BJ (cell line): ENCODE data around the gene CENPB. TPM values are rescaled to one million over a fixed set of nuclear protein-coding genes. Genes with fewer than 3 reads are reported as not detected.

Experiments used
- CTCF ChIA-PET: fragments of 350-600 bp; formaldehyde crosslinking; extraction: SDS; loops from one replicate; lab custom pipeline; 2021; ENCODE audit warnings: antibody characterized with exemption, inconsistent platforms; lab: Yijun Ruan, JAX
- POLR2A ChIA-PET: fragments of 300-600 bp; sonication (Branson Sonifier 250); formaldehyde crosslinking; extraction: SDS; loops from one replicate; lab custom pipeline; 2021; ENCODE audit warnings: antibody characterized with exemption; lab: Charles Lee
- DNase-seq: peaks from one replicate; pipeline ENCODE4 v3.0.0-alpha.2; 2011; ENCODE audit warnings: low read depth
- H3K27me3 ChIP-seq: 2 replicates; pipeline ENCODE4 v1.6.0; 2011; ENCODE audit warnings: low read length; ENCODE audit not compliant: control insufficient read depth, insufficient read depth
- H3K36me3 ChIP-seq: 2 replicates; pipeline ENCODE4 v1.5.1; 2011; ENCODE audit warnings: low read length; ENCODE audit not compliant: control insufficient read depth, insufficient read depth
- H3K4me3 ChIP-seq: 2 replicates; pipeline ENCODE4 v1.5.1; 2011; ENCODE audit warnings: low read depth, mild to moderate bottlenecking, control low read depth, low read length
- polyA plus RNA-seq: library from polyadenylated mRNA; depleted of rRNA; stranded (reverse); fragments of >200 nt; gene quantifications from 2 replicates; pipeline ENCODE4 v1.2.3, GENCODE V29; 2011
- TF ChIP-seq, protein P1 (sequence below): IDR thresholded peaks from 2 replicates; pipeline ENCODE4 v1.5.1; 2011; ENCODE audit warnings: low read depth, mild to moderate bottlenecking, control low read depth, inconsistent platforms, low read length, moderate library complexity; ENCODE audit not compliant: insufficient read depth

The CENPB gene
- polyA plus RNA-seq, 1 experiment, result 47.5 TPM

DNA sequence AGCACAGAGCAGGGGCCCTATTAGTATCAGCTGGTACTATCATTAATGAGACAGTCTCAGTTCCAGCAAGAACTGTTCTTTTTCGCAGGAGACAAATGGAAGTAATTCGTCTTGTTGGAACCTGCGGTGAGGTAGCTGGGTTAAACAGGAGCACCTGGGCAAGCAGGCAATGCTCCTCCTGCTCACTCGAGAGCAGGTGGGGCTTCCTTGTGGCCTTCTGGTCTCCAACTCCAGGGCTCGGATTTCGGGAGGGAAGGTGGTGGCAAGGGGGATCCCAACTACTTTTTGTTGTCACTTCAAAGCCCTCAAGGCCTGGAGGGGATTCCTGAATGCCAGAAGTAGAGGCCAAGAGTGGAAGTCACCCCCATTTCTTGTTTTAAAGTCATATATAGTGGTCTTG is 3.9 kb downstream of the CENPB start:
- TF ChIP-seq, protein P1, sequence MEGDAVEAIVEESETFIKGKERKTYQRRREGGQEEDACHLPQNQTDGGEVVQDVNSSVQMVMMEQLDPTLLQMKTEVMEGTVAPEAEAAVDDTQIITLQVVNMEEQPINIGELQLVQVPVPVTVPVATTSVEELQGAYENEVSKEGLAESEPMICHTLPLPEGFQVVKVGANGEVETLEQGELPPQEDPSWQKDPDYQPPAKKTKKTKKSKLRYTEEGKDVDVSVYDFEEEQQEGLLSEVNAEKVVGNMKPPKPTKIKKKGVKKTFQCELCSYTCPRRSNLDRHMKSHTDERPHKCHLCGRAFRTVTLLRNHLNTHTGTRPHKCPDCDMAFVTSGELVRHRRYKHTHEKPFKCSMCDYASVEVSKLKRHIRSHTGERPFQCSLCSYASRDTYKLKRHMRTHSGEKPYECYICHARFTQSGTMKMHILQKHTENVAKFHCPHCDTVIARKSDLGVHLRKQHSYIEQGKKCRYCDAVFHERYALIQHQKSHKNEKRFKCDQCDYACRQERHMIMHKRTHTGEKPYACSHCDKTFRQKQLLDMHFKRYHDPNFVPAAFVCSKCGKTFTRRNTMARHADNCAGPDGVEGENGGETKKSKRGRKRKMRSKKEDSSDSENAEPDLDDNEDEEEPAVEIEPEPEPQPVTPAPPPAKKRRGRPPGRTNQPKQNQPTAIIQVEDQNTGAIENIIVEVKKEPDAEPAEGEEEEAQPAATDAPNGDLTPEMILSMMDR, result no peak
- ChIA-PET CTCF (interaction anchor here (0.6 to 12.0 kb wide), 5 partner anchors 14 to 219 kb away, joined by 5 to 248 read pairs (median 14); partner anchors contain the start of genes ADISSP and AP5S1), POLR2A (no interaction called here)
- H3K36me3 ChIP-seq, result peaks cover 4% of the 10 kb centered on the region; the same call in 1 of the 2 replicates
- no peak overlapping the region for H3K4me3 ChIP-seq
- DNase-seq, result no peak
- H3K27me3 ChIP-seq, result no peaks in the 10 kb centered on the region

DNA sequence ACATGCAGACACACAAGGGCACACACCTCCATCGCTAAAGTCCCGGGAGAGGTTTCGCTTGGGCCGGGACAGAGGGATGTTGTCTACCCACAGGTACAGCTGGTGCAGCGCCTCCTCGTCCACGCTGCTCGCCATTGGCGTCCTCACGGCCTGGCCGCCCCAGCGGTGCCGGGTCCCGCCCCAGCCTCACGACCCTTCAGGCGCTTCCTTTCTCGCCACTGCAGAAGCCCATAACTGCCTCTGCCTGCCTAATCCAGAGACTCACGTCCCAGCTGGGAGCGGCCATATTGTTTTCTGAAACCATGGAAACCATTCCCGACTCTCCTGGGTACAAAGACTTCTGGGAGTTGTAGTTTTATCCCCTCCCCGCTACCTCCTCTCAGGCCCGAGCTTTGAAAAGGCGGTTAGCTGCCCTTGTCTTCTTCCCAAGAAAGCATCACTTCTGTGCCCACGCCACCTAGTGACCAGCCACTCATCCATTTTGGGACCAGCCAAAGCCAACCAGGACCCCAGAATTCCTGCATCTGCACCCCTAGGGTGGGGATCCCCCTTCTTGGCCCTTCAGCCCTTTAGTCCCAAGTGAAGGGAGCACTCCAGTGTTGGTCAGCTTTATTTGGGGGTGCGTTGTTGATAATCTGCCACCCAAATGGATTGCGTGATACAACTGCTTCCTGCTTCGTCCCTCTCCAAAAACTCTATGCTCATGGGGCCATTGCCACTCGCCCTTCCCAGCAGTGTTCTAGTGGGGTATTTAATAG is 5.2 kb downstream of the CENPB start, which contains the start of gene SPEF1:
Gene SPEF1 (minus strand): TSS at position 296 of the 758 bp plus-strand sequence. CDS start 161 bp downstream, at position 135.
- peaks cover 4% of the 10 kb centered on the region; the same call in 1 of the 2 replicates for H3K36me3 ChIP-seq
- POLR2A ChIA-PET, result interaction anchor here (0.6 to 1.1 kb wide), 4 partner anchors 13 to 260 kb away, joined by 3 to 7 read pairs (median 4); partner anchors contain the start of genes ADISSP and AP5S1
- no peaks in the 10 kb centered on the region for H3K27me3 ChIP-seq
- TF ChIP-seq, protein P1, result peak; percentile 60
- H3K4me3 ChIP-seq, result peak within 1 kb of the TSS; percentile 43
- CTCF ChIA-PET, result interaction anchor here (0.7 to 12.0 kb wide), 19 partner anchors 10 to 218 kb away, joined by 3 to 248 read pairs (median 4); partner anchors contain the start of genes ADISSP, AP5S1 and CDC25B
- peak; percentile 86 for DNase-seq

DNA sequence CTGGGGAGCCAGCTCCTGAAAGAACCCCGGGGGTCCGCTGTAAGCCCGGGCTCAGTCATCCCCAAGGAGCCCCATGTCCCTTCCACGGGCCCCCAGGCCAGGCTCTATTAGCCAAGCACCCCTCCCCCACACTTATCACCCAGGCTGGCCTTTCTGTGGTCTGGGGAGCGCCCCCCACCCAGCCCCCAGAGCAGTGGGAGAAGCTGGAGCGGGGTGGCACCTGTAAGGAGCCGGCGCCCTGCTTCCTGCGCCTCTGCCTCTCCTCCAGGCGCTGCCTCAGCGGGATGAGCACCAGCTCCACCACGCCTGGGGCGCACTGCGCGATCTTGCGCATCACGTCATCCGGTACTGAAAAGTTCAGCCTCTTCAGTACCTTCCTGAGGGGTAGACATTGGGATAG is 7.6 kb downstream of the CENPB start:
- Histone ChIP-seq H3K36me3 (0 out of 2 replicates have a peak, but pooled peaks cover 3% of the 10 kb centered on the region), H3K4me3 (no peak overlapping the region), H3K27me3 (no peaks in the 10 kb centered on the region)
- ChIA-PET CTCF (interaction anchor here (0.7 to 2.3 kb wide), 8 partner anchors 26 to 313 kb away, joined by 3 to 10 read pairs (median 6); partner anchors contain the start of gene AP5S1), POLR2A (no interaction called here)
- no peak for DNase-seq
- TF ChIP-seq, protein P1, result no peak

DNA sequence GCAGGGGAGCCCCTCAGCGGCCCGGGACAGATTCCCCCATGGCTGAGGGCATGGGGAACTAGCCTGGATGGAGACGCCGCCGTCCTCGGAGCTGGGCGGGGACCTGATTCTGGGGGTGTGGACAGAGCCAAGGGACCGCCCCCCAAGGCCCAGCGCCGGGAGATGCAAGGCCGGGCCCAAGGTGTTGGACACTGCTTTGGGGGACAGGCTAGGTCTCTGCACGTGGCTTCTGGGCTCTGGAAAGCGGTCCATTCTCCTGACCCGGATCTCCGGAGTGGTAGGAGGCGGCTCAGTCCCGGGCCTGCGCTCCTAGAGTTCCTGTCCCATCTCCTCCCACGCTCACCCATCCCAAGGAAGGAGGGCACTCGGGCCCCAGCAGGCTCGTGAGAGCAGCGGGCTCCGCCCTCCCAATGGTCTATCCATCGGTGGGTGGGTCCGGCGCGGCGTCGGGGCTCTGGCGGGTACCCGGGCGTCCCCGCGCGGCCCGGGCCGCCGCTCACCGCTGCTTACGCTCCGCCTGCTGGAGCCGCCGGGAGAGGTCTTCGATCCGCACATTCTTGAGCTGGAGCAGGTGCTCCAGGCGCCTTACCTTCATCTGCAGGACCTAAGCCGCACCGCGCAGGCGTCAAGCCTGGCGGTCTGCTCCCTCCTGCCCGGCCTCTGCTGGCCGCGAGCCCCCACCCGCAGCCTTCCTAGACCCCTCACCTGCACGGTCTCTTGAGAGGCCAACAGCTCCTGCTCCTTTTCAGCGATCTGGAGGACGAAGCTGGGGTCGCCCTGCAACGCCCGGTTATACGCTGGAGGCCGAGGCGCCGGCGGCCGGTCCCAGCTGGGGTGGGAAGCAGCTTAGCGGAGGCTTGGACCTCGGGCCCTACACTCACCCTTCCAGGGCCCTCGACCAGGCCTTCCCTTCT is 8.6 kb downstream of the CENPB start:
- no peak for DNase-seq
- TF ChIP-seq, protein P1, result 0 out of 2 replicates have a peak, but pooled peaks have one; percentile 7
- no peaks in the 10 kb centered on the region for H3K36me3 ChIP-seq
- H3K4me3 ChIP-seq, result peak overlapping the region; percentile 42
- ChIA-PET POLR2A (no interaction called here), CTCF (interaction anchor here (0.6 to 2.3 kb wide), 13 partner anchors 9 to 710 kb away, joined by 3 to 10 read pairs (median 4); partner anchors contain the start of genes ADISSP, AP5S1 and CENPB)
- no peaks in the 10 kb centered on the region for H3K27me3 ChIP-seq
